Thoracic aorta (tissue), 2 donors: Measurements from ENCODE around the gene AP2M1. TPM values are rescaled to one million over a fixed set of nuclear protein-coding genes. Genes with fewer than 3 reads are reported as not detected.

Experiments used
- ATAC-seq: fragments of 150-250 bp; one replicate; pipeline ENCODE4 v1.8.0; 2017; ENCODE audit warnings: low read depth; ENCODE audit not compliant: insufficient number of reproducible peaks, low FRiP score
- DNase-seq: peaks from one replicate; pipeline ENCODE4 v3.0.0-alpha.2; 2020; ENCODE audit warnings: low spot score
- H3K27ac ChIP-seq, 2 donors: fragments of 200-600 bp; sonication (generic); 1 replicate in 1 of 2; 2 replicates in 1 of 2; pipeline ENCODE4 v1.5.1; 2016; ENCODE audit warnings: mild to moderate bottlenecking in 2 of 2, moderate library complexity in 2 of 2
- H3K27me3 ChIP-seq: fragments of 200-600 bp; sonication (generic); replicated peaks from 2 replicates; pipeline ENCODE4 v1.6.0; 2016; ENCODE audit warnings: mild to moderate bottlenecking; ENCODE audit not compliant: insufficient read depth
- H3K36me3 ChIP-seq: fragments of 200-600 bp; sonication (generic); one replicate; pipeline ENCODE4 v1.5.1; 2016
- H3K4me1 ChIP-seq, 2 donors: fragments of 200-600 bp; sonication (generic); 1 replicate in 1 of 2; 2 replicates in 1 of 2; pipeline versions ENCODE4 v1.5.1 to v1.6.0; 2016; ENCODE audit warnings: low read depth in 2 of 2, mild to moderate bottlenecking in 1 of 2; ENCODE audit not compliant: control insufficient read depth in 1 of 2
- H3K4me3 ChIP-seq: fragments of 200-600 bp; sonication (generic); 2 replicates; pipeline ENCODE4 v1.5.1; 2016; ENCODE audit warnings: mild to moderate bottlenecking
- H3K9me3 ChIP-seq: fragments of 200-600 bp; sonication (generic); 2 replicates; pipeline ENCODE4 v1.5.1; 2016
- CTCF ChIP-seq: fragments of 200-600 bp; sonication (generic); IDR thresholded peaks from one replicate; pipeline ENCODE4 v1.5.1; 2019; ENCODE audit warnings: antibody characterized with exemption
- total RNA-seq, 2 donors: library from RNA; depleted of rRNA; stranded (reverse); fragments of >200 nt; gene quantifications; one replicate each; pipeline versions ENCODE4 v1.1.0 to v1.2.3, GENCODE V29; 2016

AP2M1 gene
- total RNA-seq, 2 donors from 2014 or later: 194 to 203 TPM

GRCh38 chr3:184171562-184171961 lies 3.1 kb upstream of the AP2M1 start:
- no peaks in the 10 kb centered on the region for H3K9me3 ChIP-seq
- DNase-seq (no peak), ATAC-seq (no peak)
- no peak overlapping the region for H3K4me3 ChIP-seq
- H3K4me1 ChIP-seq: peaks cover 9 to 17% of the 10 kb centered on the region in 2 donors
- no peak for TF ChIP-seq CTCF
- no peaks in the 10 kb centered on the region for H3K27me3 ChIP-seq
- peaks cover 53% of the 10 kb centered on the region for H3K36me3 ChIP-seq
- H3K27ac ChIP-seq: no peak overlapping the region

GRCh38 chr3:184172681-184173373 lies 1.8 kb upstream of the AP2M1 start:
- no peak overlapping the region for H3K27ac ChIP-seq
- no peak overlapping the region for H3K4me3 ChIP-seq
- peaks cover 21 to 30% of the 10 kb centered on the region in 2 donors for H3K4me1 ChIP-seq
- H3K9me3 ChIP-seq: no peaks in the 10 kb centered on the region
- no peak for ATAC-seq
- TF ChIP-seq CTCF: no peak
- DNase-seq: no peak
- peaks cover 51% of the 10 kb centered on the region for H3K36me3 ChIP-seq
- no peaks in the 10 kb centered on the region for H3K27me3 ChIP-seq

GRCh38 chr3:184173374-184173722 lies 1.3 kb upstream of the AP2M1 start:
- Histone ChIP-seq H3K4me1 (peaks cover 24 to 30% of the 10 kb centered on the region in 2 donors), H3K36me3 (peaks cover 49% of the 10 kb centered on the region), H3K4me3 (no peak overlapping the region)

GRCh38 chr3:184174284-184174645 lies 390 bp upstream of the AP2M1 start:
- DNase-seq: no peak
- TF ChIP-seq CTCF: no peak
- Histone ChIP-seq H3K4me1 (peaks cover 24 to 30% of the 10 kb centered on the region in 2 donors), H3K36me3 (peaks cover 49% of the 10 kb centered on the region), H3K27me3 (no peaks in the 10 kb centered on the region), H3K27ac (peak overlapping the region in 1 of 2 donors; percentile 92), H3K9me3 (no peaks in the 10 kb centered on the region), H3K4me3 (no peak overlapping the region)
- no peak for ATAC-seq

More at GRCh38 chr3:184173374-184173722, 1.3 kb upstream of the AP2M1 start:
- no peaks in the 10 kb centered on the region for H3K27me3 ChIP-seq
- no peak for ATAC-seq
- H3K9me3 ChIP-seq: no peaks in the 10 kb centered on the region
- DNase-seq: no peak
- no peak for TF ChIP-seq CTCF
- H3K27ac ChIP-seq: no peak overlapping the region

- Histone ChIP-seq H3K4me1 (peaks cover 24 to 30% of the 10 kb centered on the region in 2 donors), H3K9me3 (no peaks in the 10 kb centered on the region), H3K36me3 (peaks cover 51% of the 10 kb centered on the region), H3K4me3 (peak overlapping the region; percentile 98), H3K27ac (peak overlapping the region; percentile 74 to 92), H3K27me3 (no peaks in the 10 kb centered on the region)
- no peak for TF ChIP-seq CTCF
- ATAC-seq (no peak), DNase-seq (no peak)
Observed at GRCh38 chr3:184175506-184175905, 851 bp downstream of the AP2M1 start.
